Neutrophil (primary cell): ENCODE data around the gene EDDM13.

ENCODE experiments used
- H3K27ac ChIP-seq: fragments of 200-600 bp; sonication (generic); 2 replicates; pipeline ENCODE4 v1.5.1; 2016; ENCODE audit warnings: mild to moderate bottlenecking, moderate library complexity
- H3K27me3 ChIP-seq: fragments of 200-600 bp; sonication (generic); 2 replicates; pipeline ENCODE4 v1.6.0; 2016; ENCODE audit warnings: mild to moderate bottlenecking
- H3K36me3 ChIP-seq: fragments of 200-600 bp; sonication (generic); 2 replicates; pipeline ENCODE4 v1.5.1; 2017
- H3K4me1 ChIP-seq, 2 experiments: fragments of 200-600 bp in 1 of 2; sonication (generic) in 1 of 2; 1 replicate in 1 of 2; 2 replicates in 1 of 2; pipeline versions ENCODE4 v1.5.1 to v1.6.1; 2013 to 2016; ENCODE audit warnings: low read depth in 1 of 2, low read length in 1 of 2, mild to moderate bottlenecking in 1 of 2, moderate library complexity in 1 of 2; ENCODE audit not compliant: control insufficient read depth in 1 of 2, insufficient read depth in 1 of 2
- H3K4me3 ChIP-seq, 2 experiments: fragments of 200-600 bp in 1 of 2; sonication (generic) in 1 of 2; 1 replicate in 1 of 2; 2 replicates in 1 of 2; pipeline ENCODE4 v1.5.1; 2013 to 2016; ENCODE audit warnings: low read depth in 1 of 2, low read length in 1 of 2, mild to moderate bottlenecking in 1 of 2, moderate library complexity in 1 of 2
- H3K9me3 ChIP-seq: fragments of 200-600 bp; sonication (generic); 2 replicates; pipeline ENCODE4 v1.5.1; 2016
- TF ChIP-seq, protein P1 (sequence below): fragments of 200-600 bp; sonication (generic); IDR thresholded peaks from 2 replicates; pipeline ENCODE4 v1.5.1; 2016; ENCODE audit warnings: antibody characterized with exemption

The EDDM13 gene

DNA sequence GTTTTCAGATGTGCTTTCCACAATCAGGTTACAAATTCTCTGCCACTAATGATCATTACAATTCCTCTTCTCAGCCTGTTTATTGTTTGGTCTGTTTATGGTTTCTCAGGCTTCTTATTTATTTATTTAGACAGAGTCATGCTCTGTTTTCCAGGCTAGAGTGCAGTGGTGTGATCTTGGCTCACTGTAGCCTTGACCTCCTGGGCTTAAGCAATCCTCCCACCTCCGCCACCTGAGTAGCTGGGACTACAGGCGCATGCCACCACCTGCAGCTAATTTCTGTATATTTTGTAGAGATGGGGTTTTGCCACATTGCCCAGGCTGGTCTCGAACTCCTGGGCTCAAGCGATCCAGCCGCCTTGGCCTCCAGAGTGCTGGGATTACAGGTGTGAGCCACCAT, 44.2 kb downstream of the EDDM13 start:
- Histone ChIP-seq H3K9me3 (no peaks in the 10 kb centered on the region), H3K27ac (no peak overlapping the region), H3K27me3 (no peaks in the 10 kb centered on the region), H3K4me3 (no peak overlapping the region), H3K4me1 (peaks cover 62 to 72% of the 10 kb centered on the region in 2 experiments), H3K36me3 (no peaks in the 10 kb centered on the region)
- TF ChIP-seq, protein P1, sequence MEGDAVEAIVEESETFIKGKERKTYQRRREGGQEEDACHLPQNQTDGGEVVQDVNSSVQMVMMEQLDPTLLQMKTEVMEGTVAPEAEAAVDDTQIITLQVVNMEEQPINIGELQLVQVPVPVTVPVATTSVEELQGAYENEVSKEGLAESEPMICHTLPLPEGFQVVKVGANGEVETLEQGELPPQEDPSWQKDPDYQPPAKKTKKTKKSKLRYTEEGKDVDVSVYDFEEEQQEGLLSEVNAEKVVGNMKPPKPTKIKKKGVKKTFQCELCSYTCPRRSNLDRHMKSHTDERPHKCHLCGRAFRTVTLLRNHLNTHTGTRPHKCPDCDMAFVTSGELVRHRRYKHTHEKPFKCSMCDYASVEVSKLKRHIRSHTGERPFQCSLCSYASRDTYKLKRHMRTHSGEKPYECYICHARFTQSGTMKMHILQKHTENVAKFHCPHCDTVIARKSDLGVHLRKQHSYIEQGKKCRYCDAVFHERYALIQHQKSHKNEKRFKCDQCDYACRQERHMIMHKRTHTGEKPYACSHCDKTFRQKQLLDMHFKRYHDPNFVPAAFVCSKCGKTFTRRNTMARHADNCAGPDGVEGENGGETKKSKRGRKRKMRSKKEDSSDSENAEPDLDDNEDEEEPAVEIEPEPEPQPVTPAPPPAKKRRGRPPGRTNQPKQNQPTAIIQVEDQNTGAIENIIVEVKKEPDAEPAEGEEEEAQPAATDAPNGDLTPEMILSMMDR = no peak

DNA sequence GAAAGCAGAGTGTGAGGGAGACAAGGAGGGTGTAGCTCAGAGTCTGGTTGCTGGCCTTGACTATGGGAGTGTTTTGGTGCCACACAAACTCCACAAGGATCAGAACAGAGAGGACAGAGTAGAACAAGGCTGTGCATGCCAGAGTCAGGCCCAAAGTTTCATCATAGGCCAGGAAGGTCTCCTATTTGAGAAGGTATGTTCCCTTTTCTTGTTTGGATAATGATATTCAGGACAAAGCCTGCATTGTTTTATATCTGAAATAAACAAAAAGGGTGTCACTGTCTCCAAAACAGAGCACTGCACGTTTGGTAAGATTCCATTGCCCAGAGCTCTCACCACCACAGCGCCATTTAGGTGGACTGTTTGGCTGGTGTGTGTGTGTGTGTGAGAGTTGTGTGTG, 45.2 kb downstream of the EDDM13 start:
- peaks cover 67 to 78% of the 10 kb centered on the region in 2 experiments for H3K4me1 ChIP-seq
- H3K4me3 ChIP-seq = no peak overlapping the region
- no peaks in the 10 kb centered on the region for H3K36me3 ChIP-seq
- H3K27me3 ChIP-seq = no peaks in the 10 kb centered on the region
- H3K9me3 ChIP-seq = no peaks in the 10 kb centered on the region
- H3K27ac ChIP-seq = peak overlapping the region; percentile 71
- TF ChIP-seq, protein P1 = no peak

DNA sequence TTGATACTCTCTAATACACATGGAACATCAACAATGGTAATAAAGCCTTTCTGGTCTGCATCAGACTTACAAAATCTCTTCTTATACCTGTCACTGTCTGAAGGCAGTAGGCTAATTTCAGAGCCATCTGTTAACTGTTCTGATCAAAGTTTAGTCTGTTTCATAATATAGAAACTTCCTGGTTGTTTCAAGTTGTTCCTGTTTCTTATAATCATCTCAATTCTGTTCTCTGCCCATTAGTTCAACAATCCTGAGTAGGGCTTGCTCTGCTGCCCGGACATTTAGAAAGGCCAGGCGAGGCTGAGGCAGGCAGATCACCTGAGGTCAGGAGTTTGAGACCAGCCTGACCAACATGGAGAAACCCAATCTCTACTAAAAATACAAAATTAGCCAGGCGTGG, 47.4 kb downstream of the EDDM13 start:
- Histone ChIP-seq H3K27me3 (no peaks in the 10 kb centered on the region), H3K27ac (peak overlapping the region; percentile 79), H3K9me3 (no peaks in the 10 kb centered on the region), H3K36me3 (no peaks in the 10 kb centered on the region), H3K4me3 (no peak overlapping the region), H3K4me1 (peaks cover 58 to 68% of the 10 kb centered on the region in 2 experiments)
- TF ChIP-seq, protein P1 = no peak

DNA sequence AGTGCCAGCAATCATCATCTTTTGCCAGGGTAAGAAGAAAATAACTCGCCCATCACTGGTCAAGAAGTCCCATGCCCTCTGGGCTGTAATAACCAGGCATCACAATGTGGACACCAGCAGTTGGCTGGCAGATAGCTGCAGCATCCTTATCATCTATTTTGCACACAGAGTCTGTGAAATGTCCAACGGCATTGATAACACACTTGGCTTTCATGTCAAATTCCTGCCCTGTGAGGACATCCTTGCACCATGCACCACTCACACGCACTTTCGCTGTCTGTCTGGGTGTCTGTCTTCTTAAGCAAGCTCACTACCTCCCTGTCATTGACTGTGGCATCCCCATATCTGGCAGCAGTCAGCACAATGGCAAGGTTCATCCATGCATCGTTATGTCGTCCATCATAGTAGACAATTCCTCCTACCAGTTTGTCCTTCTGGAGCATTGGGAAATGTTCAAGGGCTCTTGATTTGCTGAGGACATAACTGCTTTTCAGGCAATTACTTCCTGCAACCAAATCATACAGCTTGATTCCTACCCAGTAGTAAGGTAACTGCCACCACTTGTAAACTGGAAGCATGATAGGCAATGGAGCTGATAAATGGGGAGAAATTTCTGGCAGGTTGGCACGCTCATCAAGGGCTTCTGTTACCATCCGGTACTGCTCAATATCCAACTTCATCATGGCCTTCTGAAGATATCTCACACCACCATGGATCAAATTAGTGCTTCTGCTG, 48.9 kb downstream of the EDDM13 start:
- no peaks in the 10 kb centered on the region for H3K9me3 ChIP-seq
- H3K36me3 ChIP-seq = no peaks in the 10 kb centered on the region
- peak overlapping the region; percentile 70 for H3K27ac ChIP-seq
- no peak overlapping the region for H3K4me3 ChIP-seq
- H3K27me3 ChIP-seq = no peaks in the 10 kb centered on the region
- H3K4me1 ChIP-seq = peaks cover 44 to 55% of the 10 kb centered on the region in 2 experiments
- TF ChIP-seq, protein P1 = no peak

DNA sequence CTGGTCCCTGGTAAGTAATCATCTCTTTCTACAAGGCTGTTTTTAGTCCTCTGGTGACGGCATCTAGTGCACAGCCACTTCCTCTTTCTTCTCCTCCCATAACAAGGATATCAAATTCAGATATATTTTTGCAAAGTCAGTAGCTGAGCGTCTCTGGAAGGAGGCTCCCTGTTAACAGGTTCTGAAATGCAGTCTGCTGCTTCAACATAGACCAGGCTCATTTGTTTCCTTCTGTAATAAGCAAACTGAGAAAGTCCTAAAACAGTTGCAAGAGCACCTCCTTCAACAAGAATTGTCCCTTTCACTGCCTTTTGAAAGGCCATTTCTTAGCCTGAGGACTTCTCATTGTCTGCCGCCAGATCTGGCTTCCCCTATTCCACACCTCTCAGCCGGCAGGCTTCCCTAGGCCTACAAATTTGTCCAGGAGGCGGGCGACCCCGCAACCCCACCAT, 49.5 kb downstream of the EDDM13 start:
- no peak overlapping the region for H3K4me3 ChIP-seq
- H3K4me1 ChIP-seq = peaks cover 40 to 49% of the 10 kb centered on the region in 2 experiments
- TF ChIP-seq, protein P1 = no peak
- no peaks in the 10 kb centered on the region for H3K27me3 ChIP-seq
- no peaks in the 10 kb centered on the region for H3K36me3 ChIP-seq
- H3K27ac ChIP-seq = peak overlapping the region; percentile 70
- H3K9me3 ChIP-seq = no peaks in the 10 kb centered on the region
